Activated CD8-positive, alpha-beta memory T cell treated with anti-CD3 and anti-CD28 coated beads, Interleukin-2, amount 50 U/mL, for 48 hours (primary cell): ENCODE measurements around the gene PRDM16.

Source experiments
- DNase-seq: peaks from one replicate; pipeline ENCODE4 v3.0.0-alpha.2; 2020

Gene PRDM16

GRCh38 chr1:3472088-3472850, 403.3 kb downstream of the PRDM16 start:
- no peak for DNase-seq

- no peak for DNase-seq
These were observed 403.9 kb downstream of the PRDM16 start for GRCh38 chr1:3472906-3473305.

- DNase-seq, result no peak
These were observed 404.4 kb downstream of the PRDM16 start for GRCh38 chr1:3473381-3473844.

DNA sequence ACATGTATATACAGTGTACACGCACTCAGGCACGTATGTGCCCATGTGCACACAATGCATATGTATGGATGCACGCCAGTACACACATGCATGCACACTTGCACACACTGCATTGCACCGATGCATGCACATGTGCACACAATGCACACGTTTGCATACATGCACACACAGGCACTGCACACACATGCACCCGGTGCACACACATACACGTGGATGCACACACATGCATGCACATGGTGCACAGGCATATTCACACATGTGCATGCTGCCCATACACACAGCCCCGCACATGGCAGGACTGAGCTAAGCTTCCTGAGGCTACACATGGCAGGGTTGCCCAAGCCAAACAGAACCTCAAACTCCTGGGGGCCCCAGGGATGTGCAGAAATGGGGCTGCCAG, 405.0 kb downstream of the PRDM16 start:
- DNase-seq, result no peak

DNA sequence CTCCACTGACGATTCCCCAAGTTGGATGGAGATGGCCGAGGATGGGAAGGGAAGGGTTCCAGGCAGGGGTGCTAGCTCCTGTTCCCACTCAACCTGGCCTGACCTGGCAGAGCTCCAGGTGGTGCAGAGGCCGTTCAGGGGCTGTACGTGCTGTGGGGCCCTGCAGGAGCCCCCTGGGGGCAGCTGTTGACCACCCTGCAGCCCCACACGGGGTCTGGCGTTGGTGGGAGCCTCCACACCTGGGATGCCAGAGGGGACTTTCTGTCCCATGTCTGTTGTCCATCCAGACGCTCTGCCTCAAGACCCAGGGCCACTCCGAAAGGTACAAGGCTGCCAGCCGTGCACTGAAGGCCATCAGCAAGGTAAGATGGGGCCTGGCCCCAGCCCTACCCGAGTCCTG, 405.4 kb downstream of the PRDM16 start:
- no peak for DNase-seq

DNA sequence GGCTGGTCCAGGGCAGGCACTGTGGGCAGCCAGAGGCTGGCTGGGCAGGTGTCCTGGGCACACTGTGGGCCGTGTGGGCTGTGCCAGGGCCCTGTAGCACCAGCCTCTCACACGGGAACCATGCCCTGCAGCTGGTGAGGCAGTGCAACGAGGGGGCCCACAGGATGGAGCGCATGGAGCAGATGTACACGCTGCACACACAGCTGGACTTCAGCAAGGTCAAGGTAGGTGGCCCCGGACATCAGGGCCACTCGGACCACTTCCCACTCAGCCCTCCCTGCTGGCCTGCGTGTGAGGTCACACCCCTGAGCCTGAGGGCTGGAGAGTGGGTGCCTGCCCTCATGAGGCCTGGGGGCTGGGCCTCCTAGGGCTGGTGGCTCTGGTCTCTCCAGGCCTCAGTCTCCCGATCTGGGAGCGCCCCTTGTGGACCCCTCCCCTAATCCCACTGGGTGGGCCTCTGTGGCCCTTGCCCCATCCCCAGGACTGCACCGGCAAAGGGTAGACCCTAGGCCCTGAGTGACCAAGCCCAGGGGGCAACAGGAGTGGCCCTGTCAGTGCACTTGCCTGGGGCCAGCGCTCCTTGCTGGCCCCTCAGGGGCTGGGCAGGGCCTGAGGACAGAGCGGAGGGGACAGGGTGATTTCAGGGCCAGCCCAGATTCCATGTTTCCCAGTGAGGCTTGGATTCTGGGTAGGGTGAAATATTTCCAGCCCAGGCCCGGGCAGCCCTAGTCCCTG, 407.0 kb downstream of the PRDM16 start:
- DNase-seq, result no peak

- DNase-seq, result no peak
These were observed 407.7 kb downstream of the PRDM16 start for GRCh38 chr1:3476666-3477065.

- DNase-seq, result no peak
These were observed 408.4 kb downstream of the PRDM16 start for GRCh38 chr1:3477241-3477995.

- no peak for DNase-seq
These were observed 409.2 kb downstream of the PRDM16 start for GRCh38 chr1:3478187-3478586.

DNA sequence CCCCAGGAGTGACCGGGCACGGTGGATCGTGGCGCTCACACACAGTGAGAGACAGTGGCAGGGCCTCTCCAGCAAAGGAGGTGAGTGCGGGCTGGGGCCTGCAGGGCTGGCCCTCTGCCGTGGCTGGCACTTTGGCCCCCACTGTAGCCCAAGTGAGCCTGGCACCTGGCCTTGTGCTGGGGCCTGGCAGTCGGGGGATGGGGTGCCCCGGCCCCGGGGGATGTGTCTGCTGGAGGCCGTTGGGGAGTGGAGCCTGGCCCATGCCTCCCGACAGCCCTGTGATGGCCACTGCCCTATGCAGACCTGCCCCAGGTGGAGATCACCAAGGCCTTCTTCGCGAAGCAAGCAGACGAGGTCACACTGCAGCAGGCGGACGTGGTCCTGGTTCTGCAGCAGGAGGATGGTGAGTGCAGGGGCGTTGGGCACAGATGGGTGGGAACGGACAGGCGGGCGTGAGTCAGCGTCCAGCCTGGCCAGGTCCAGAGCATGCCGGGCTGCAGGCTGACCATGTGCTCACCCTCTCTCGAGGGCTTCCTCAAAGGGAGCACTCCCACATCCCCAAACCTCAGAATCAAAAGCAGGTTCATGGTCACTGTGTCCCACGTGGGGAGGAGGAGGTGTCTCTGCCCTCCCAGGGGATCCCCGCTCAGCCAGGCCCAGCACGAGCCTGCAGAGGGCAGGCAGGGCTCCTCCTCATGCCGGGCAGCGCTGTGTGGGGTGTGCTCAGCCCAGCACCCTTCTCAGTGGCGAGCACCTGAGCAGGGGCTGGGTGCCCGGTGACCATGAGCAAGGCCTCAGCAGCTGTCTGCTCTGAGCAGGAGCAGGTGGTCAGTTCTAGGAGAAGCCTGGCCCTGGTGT, 410.7 kb downstream of the PRDM16 start:
- DNase-seq, result no peak

GRCh38 chr1:3480369-3480719, 411.3 kb downstream of the PRDM16 start:
- DNase-seq, result no peak

GRCh38 chr1:3481046-3481445, 412.0 kb downstream of the PRDM16 start:
- no peak for DNase-seq

- no peak for DNase-seq
These were observed 412.9 kb downstream of the PRDM16 start for GRCh38 chr1:3481836-3482375.

GRCh38 chr1:3482378-3482849, 413.4 kb downstream of the PRDM16 start:
- DNase-seq, result no peak

GRCh38 chr1:3483380-3483779, 414.4 kb downstream of the PRDM16 start:
- DNase-seq, result no peak

DNA sequence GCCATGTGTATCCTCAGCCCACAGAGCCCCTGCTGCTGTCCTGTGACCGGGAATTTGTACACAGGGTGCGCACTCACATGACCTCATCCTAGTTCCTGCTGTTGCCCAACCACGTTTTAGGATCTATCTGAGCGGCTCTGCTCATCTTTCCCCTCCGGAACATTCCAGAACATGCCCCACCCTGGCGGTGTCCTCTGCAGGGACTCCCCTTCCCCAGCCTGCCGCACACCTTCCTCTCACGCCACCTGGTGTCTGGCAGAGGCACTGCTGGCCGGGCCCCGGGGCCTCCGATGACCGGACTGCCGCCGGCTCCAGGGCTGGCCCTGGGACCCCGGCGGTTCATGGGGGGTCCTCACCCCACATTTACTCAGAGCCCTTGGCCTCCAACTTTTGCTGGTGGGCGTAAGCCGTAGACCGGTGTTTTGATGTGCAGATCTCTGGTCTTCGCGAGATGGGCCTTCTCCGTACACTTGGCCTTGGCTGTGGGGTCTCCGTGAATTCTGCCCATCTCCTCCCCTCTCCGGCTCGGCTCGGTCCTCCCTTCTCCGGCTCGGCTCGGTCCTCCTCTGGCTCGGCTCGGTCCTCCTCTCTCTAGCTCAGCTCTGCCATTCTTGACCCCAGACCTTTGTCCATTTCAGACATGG, 414.9 kb downstream of the PRDM16 start:
- DNase-seq, result peak; percentile 81

DNA sequence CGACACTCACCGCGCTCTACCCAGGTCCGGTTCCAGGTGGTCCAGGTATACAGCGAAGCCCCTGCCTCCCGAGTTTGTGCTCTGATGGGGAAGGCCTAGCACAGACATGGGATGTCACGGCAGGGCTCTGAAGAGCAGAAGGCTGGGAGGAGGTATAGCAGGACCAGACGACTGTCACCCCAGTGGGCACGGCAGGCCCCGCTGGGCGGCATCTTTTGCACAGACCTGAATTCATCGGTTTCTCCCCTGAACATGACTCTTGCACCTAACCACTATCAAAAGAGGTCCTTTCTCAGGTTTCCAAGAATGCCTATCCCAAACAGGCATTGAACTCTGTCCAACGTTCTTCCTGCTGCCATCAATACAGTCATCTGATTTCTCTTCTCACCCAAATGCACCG, 416.0 kb downstream of the PRDM16 start:
- DNase-seq, result no peak
